Activated naive CD4-positive, alpha-beta T cell treated with anti-CD3 and anti-CD28 coated beads, Interleukin-2, amount 50 U/mL, for 72 hours (primary cell): ENCODE data around the gene ABCC9. TPM values are rescaled to one million over a fixed set of nuclear protein-coding genes. Genes with fewer than 3 reads are reported as not detected.
"Not testable (repeated sequence)": the region's sequence is repeated elsewhere in the genome, so short reads cannot be mapped to it uniquely, and the experiment has no call there.

ENCODE experiments used
- ATAC-seq, 2 donors: fragments of 150-1000 bp; cut with Tn5 transposase; 2 replicates each; pipeline ENCODE4 v1.10.0; 2021; ENCODE audit warnings: mild to moderate bottlenecking in 2 of 2, moderate library complexity in 2 of 2
- DNase-seq, 2 donors: peaks; one replicate each; pipeline ENCODE4 v3.0.0; 2021 to 2022; ENCODE audit warnings: low spot score in 2 of 2
- H3K27ac Mint-ChIP-seq, 2 donors: one replicate each; pipeline ENCODE4 v1.8.0; 2022; ENCODE audit warnings: mild to moderate bottlenecking in 2 of 2, mixed read lengths in 2 of 2
- H3K36me3 Mint-ChIP-seq, 2 donors: one replicate each; pipeline ENCODE4 v1.8.0; 2022; ENCODE audit warnings: mixed read lengths in 2 of 2
- H3K9me3 Mint-ChIP-seq, 2 donors: one replicate each; pipeline ENCODE4 v1.8.0; 2022; ENCODE audit warnings: mixed read lengths in 2 of 2
- total RNA-seq, 2 donors: library from RNA; stranded (reverse); gene quantifications; one replicate each; pipeline ENCODE4 v1.2.3, GENCODE V29; 2022

Gene ABCC9
- total RNA-seq, 2 donors from 2014 or later = not detected

GRCh38 chr12:21814327-21814726 lies 126.9 kb downstream of the ABCC9 start:
- no peaks in the 10 kb centered on the region for H3K9me3 Mint-ChIP-seq
- DNase-seq = no peak
- no peak overlapping the region for H3K27ac Mint-ChIP-seq
- no peaks in the 10 kb centered on the region for H3K36me3 Mint-ChIP-seq
- ATAC-seq = no peak

- H3K9me3 Mint-ChIP-seq = no peaks in the 10 kb centered on the region
- H3K36me3 Mint-ChIP-seq = no peaks in the 10 kb centered on the region
These were observed 127.5 kb downstream of the ABCC9 start for GRCh38 chr12:21813751-21814150.

GRCh38 chr12:21813125-21813524 lies 128.1 kb downstream of the ABCC9 start:
- DNase-seq = no peak
- H3K36me3 Mint-ChIP-seq = no peaks in the 10 kb centered on the region
- ATAC-seq = no peak
- H3K9me3 Mint-ChIP-seq = no peaks in the 10 kb centered on the region
- H3K27ac Mint-ChIP-seq = no peak overlapping the region

More at GRCh38 chr12:21813751-21814150, 127.5 kb downstream of the ABCC9 start:
- H3K27ac Mint-ChIP-seq = no peak overlapping the region
- no peak for ATAC-seq
- DNase-seq = no peak

- DNase-seq, H3K9me3 Mint-ChIP-seq, ATAC-seq, H3K27ac Mint-ChIP-seq, H3K36me3 Mint-ChIP-seq: not testable (repeated sequence)
These were observed 128.9 kb downstream of the ABCC9 start for GRCh38 chr12:21812340-21812739.

- Mint-ChIP-seq H3K27ac (no peak overlapping the region), H3K9me3 (no peaks in the 10 kb centered on the region), H3K36me3 (no peaks in the 10 kb centered on the region)
- DNase-seq = no peak
- no peak for ATAC-seq
These were observed 132.1 kb downstream of the ABCC9 start for GRCh38 chr12:21809100-21809499.

- ATAC-seq = no peak
- DNase-seq = no peak
- no peaks in the 10 kb centered on the region for H3K9me3 Mint-ChIP-seq
- H3K36me3 Mint-ChIP-seq = no peaks in the 10 kb centered on the region
- H3K27ac Mint-ChIP-seq = no peak overlapping the region
These were observed 135.0 kb downstream of the ABCC9 start for GRCh38 chr12:21806255-21806654.

GRCh38 chr12:21801522-21802288 lies 139.5 kb downstream of the ABCC9 start:
- H3K27ac Mint-ChIP-seq = no peak overlapping the region
- no peaks in the 10 kb centered on the region for H3K36me3 Mint-ChIP-seq
- ATAC-seq = no peak
- DNase-seq = no peak
- no peaks in the 10 kb centered on the region for H3K9me3 Mint-ChIP-seq

- Mint-ChIP-seq H3K27ac (no peak overlapping the region), H3K36me3 (no peaks in the 10 kb centered on the region), H3K9me3 (no peaks in the 10 kb centered on the region)
- DNase-seq (no peak), ATAC-seq (no peak)
These were observed 141.2 kb downstream of the ABCC9 start for GRCh38 chr12:21800011-21800410.

GRCh38 chr12:21797539-21797938 lies 143.7 kb downstream of the ABCC9 start:
- H3K36me3 Mint-ChIP-seq = peaks cover 0 to 3% of the 10 kb centered on the region in 2 donors
- DNase-seq (no peak), ATAC-seq (no peak)
- peaks cover 0 to 3% of the 10 kb centered on the region in 2 donors for H3K9me3 Mint-ChIP-seq
- no peak overlapping the region for H3K27ac Mint-ChIP-seq

- Mint-ChIP-seq H3K36me3 (peaks cover 0 to 5% of the 10 kb centered on the region in 2 donors), H3K27ac (no peak overlapping the region), H3K9me3 (peaks cover 0 to 5% of the 10 kb centered on the region in 2 donors)
- DNase-seq (no peak), ATAC-seq (no peak)
These were observed 145.4 kb downstream of the ABCC9 start for GRCh38 chr12:21795648-21796328.

- DNase-seq, H3K27ac Mint-ChIP-seq, ATAC-seq, H3K9me3 Mint-ChIP-seq, H3K36me3 Mint-ChIP-seq: not testable (repeated sequence)
These were observed 146.2 kb downstream of the ABCC9 start for GRCh38 chr12:21794807-21795595.

- H3K27ac Mint-ChIP-seq, ATAC-seq, DNase-seq, H3K9me3 Mint-ChIP-seq, H3K36me3 Mint-ChIP-seq: not testable (repeated sequence)
These were observed 151.5 kb downstream of the ABCC9 start for GRCh38 chr12:21789687-21790086.

GRCh38 chr12:21788089-21788983 lies 152.9 kb downstream of the ABCC9 start:
- no peak for DNase-seq
- Mint-ChIP-seq H3K27ac (no peak overlapping the region), H3K36me3 (peaks cover 0 to 5% of the 10 kb centered on the region in 2 donors), H3K9me3 (peaks cover 0 to 7% of the 10 kb centered on the region in 2 donors)
- no peak for ATAC-seq

GRCh38 chr12:21786041-21786531 lies 155.1 kb downstream of the ABCC9 start:
- ATAC-seq (no peak), DNase-seq (no peak)
- H3K9me3 Mint-ChIP-seq = peaks cover 0 to 4% of the 10 kb centered on the region in 2 donors
- no peak overlapping the region for H3K27ac Mint-ChIP-seq
- no peaks in the 10 kb centered on the region for H3K36me3 Mint-ChIP-seq

GRCh38 chr12:21782723-21783122 lies 158.5 kb downstream of the ABCC9 start:
- not testable (repeated sequence) for H3K36me3 Mint-ChIP-seq, DNase-seq, ATAC-seq, H3K9me3 Mint-ChIP-seq, H3K27ac Mint-ChIP-seq

- no peaks in the 10 kb centered on the region for H3K36me3 Mint-ChIP-seq
- H3K27ac Mint-ChIP-seq = no peak overlapping the region
- ATAC-seq (no peak), DNase-seq (no peak)
- peaks cover 0 to 4% of the 10 kb centered on the region in 2 donors for H3K9me3 Mint-ChIP-seq
These were observed 160.4 kb downstream of the ABCC9 start for GRCh38 chr12:21780786-21781185.
